Body of pancreas (tissue), 4 donors: Measurements from ENCODE around the gene IPO5.

ENCODE experiments used
- POLR2A ChIP-seq, 3 donors: fragments of 450-650 bp; IDR thresholded peaks; one replicate each; pipeline ENCODE4 v1.6.1; 2016; ENCODE audit warnings: antibody characterized with exemption in 3 of 3, mild to moderate bottlenecking in 2 of 3
- TF ChIP-seq, protein P1 (sequence below), 7 experiments: fragments of 450-650 bp in 4 of 7; fragments of 200-600 bp in 3 of 7; sonication (generic) in 3 of 7; IDR thresholded peaks; one replicate each; pipeline ENCODE4 v1.5.1; 2016 to 2019; ENCODE audit warnings: antibody characterized with exemption in 7 of 7

DNA sequence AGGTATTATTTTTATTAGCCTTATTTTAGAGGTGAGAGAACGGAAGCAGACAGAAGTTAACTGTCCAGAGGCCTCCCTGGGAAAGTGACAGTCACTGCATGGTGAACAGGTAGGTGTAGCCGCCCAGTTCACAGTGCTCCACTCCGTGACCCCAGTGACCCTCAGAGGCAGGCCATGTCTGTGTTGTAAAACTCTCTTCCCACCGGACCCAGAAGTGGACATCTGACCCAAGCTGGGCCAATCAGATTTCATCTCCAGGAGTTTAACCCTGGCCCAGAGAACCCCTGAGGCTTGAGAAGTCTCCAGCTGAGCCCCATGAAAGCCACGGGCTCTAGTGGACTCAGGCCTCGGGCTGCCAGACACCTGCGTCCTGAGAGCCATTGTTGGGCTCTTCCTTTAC, 105.8 kb downstream of the IPO5 start:
- no peak for TF ChIP-seq POLR2A (IDR thresholded peaks at IDR 0.05)
- TF ChIP-seq, protein P1, sequence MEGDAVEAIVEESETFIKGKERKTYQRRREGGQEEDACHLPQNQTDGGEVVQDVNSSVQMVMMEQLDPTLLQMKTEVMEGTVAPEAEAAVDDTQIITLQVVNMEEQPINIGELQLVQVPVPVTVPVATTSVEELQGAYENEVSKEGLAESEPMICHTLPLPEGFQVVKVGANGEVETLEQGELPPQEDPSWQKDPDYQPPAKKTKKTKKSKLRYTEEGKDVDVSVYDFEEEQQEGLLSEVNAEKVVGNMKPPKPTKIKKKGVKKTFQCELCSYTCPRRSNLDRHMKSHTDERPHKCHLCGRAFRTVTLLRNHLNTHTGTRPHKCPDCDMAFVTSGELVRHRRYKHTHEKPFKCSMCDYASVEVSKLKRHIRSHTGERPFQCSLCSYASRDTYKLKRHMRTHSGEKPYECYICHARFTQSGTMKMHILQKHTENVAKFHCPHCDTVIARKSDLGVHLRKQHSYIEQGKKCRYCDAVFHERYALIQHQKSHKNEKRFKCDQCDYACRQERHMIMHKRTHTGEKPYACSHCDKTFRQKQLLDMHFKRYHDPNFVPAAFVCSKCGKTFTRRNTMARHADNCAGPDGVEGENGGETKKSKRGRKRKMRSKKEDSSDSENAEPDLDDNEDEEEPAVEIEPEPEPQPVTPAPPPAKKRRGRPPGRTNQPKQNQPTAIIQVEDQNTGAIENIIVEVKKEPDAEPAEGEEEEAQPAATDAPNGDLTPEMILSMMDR (IDR thresholded peaks at IDR 0.05) = no peak
